ENCODE measurements around the gene TIGD3.

DNA sequence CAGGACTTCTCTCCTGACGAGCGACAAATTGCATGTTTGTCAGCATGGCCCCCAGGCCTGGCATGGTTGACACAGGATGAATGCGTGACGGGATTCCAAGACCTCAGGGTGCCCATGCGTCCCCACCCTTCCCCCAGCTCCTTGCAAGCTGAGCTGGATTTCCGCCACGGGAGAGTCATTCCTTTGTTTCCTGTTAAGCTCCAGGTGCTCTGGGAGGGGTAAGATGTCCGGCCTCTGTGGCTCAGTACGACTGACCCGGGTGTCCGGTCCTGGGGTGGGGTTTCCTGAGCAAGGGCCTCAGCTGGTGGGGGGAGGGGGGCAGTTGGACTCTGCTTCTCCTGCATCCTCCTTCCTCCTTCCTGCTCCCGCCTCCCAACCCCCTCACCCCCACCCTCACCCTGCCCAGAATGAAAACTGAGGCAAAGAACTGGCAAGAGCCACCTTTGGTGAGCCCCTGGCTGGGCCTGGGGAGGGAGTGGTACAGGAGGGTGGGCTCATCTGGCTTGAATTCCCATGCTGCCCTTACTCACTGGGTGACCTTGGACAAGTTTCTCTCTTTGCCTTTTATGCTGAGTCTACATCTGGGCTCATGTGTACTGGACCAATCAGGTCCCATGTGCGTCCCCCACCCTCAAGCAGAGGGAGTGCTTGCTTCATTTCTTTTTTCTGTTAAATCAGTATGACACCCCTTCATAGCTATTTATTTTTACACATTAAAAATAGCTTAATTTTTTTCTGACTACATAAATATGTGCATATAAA is 37.3 kb upstream of the TIGD3 start:
- TF ChIP-seq, protein P1, sequence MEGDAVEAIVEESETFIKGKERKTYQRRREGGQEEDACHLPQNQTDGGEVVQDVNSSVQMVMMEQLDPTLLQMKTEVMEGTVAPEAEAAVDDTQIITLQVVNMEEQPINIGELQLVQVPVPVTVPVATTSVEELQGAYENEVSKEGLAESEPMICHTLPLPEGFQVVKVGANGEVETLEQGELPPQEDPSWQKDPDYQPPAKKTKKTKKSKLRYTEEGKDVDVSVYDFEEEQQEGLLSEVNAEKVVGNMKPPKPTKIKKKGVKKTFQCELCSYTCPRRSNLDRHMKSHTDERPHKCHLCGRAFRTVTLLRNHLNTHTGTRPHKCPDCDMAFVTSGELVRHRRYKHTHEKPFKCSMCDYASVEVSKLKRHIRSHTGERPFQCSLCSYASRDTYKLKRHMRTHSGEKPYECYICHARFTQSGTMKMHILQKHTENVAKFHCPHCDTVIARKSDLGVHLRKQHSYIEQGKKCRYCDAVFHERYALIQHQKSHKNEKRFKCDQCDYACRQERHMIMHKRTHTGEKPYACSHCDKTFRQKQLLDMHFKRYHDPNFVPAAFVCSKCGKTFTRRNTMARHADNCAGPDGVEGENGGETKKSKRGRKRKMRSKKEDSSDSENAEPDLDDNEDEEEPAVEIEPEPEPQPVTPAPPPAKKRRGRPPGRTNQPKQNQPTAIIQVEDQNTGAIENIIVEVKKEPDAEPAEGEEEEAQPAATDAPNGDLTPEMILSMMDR (IDR thresholded peaks at IDR 0.05; ENCODE audit: insufficient read depth, low read depth, low read length): no peak
- TF ChIP-seq EZH2 (IDR thresholded peaks at IDR 0.05; ENCODE audit: insufficient read depth, low read length): no peak
